HepG2 (cell line): ENCODE results near the gene GRIN3B. TPM values are rescaled to one million over a fixed set of nuclear protein-coding genes. Genes with fewer than 3 reads are reported as not detected.

Experiments
- CCAR2 ChIP-seq: fragments of 200-400 bp; formaldehyde crosslinking; optimal IDR thresholded peaks from 2 replicates; pipeline ENCODE3; 2018; ENCODE audit warnings: low read depth, mild to moderate bottlenecking, low read length, moderate library complexity
- HMG20A ChIP-seq: IDR thresholded peaks from 2 replicates; pipeline ENCODE4 v1.6.1; 2016; ENCODE audit warnings: borderline replicate concordance
- MTF2 ChIP-seq: sonication (generic); formaldehyde crosslinking; IDR thresholded peaks from 2 replicates; pipeline ENCODE4 v1.5.0; 2020; ENCODE audit warnings: missing genetic modification reagents, borderline replicate concordance
- MYC ChIP-seq: sonication (generic); formaldehyde crosslinking; IDR thresholded peaks from 2 replicates; pipeline ENCODE4 v1.9.0; 2021; ENCODE audit warnings: missing genetic modification reagents, borderline replicate concordance
- NCOR1 ChIP-seq: fragments of 200-600 bp; sonication (generic); IDR thresholded peaks from 2 replicates; pipeline ENCODE4 v1.7.0; 2017; ENCODE audit warnings: antibody characterized with exemption, low read length, borderline replicate concordance
- PAWR ChIP-seq: sonication (generic); formaldehyde crosslinking; IDR thresholded peaks from 2 replicates; pipeline ENCODE4 v1.4.0; 2020; ENCODE audit warnings: missing genetic modification reagents, mild to moderate bottlenecking, borderline replicate concordance
- RBFOX2 ChIP-seq: fragments of 200-400 bp; formaldehyde crosslinking; IDR thresholded peaks from 2 replicates; pipeline ENCODE4 v1.6.1; 2017; ENCODE audit warnings: low read depth, mild to moderate bottlenecking, low read length
- SIX1 ChIP-seq: sonication (generic); formaldehyde crosslinking; IDR thresholded peaks from 2 replicates; pipeline ENCODE4 v1.4.0; 2020; ENCODE audit warnings: missing genetic modification reagents, borderline replicate concordance
- SNAI1 ChIP-seq: sonication (generic); formaldehyde crosslinking; IDR thresholded peaks from 2 replicates; pipeline ENCODE4 v1.5.0; 2020; ENCODE audit warnings: mild to moderate bottlenecking, missing genetic modification reagents, borderline replicate concordance
- SRSF9 ChIP-seq: fragments of 200-400 bp; formaldehyde crosslinking; IDR thresholded peaks from 2 replicates; pipeline ENCODE4 v1.6.1; 2018; ENCODE audit warnings: borderline replicate concordance, mild to moderate bottlenecking, low read depth, low read length; ENCODE audit not compliant: insufficient read depth, poor library complexity, severe bottlenecking
- STAT5B ChIP-seq: sonication (generic); formaldehyde crosslinking; IDR thresholded peaks from 2 replicates; pipeline ENCODE4 v1.4.0; 2020; ENCODE audit warnings: missing genetic modification reagents
- ZBTB38 ChIP-seq: sonication (generic); formaldehyde crosslinking; IDR thresholded peaks from 2 replicates; pipeline ENCODE4 v1.5.1; 2020; ENCODE audit warnings: mild to moderate bottlenecking, missing genetic modification reagents
- ZFAT ChIP-seq: sonication (generic); formaldehyde crosslinking; conservative IDR thresholded peaks from 2 replicates; pipeline ENCODE4 v1.8.1; 2023; ENCODE audit warnings: missing genetic modification reagents, inconsistent platforms
- ZIK1 ChIP-seq: sonication (generic); formaldehyde crosslinking; IDR thresholded peaks from 2 replicates; pipeline ENCODE4 v1.5.0; 2020; ENCODE audit warnings: mild to moderate bottlenecking, low read depth, missing genetic modification reagents, borderline replicate concordance
- ZNF136 ChIP-seq: sonication (generic); formaldehyde crosslinking; IDR thresholded peaks from 2 replicates; pipeline ENCODE4 v1.8.1; 2022; ENCODE audit warnings: low read depth, mild to moderate bottlenecking, moderate library complexity, missing genetic modification reagents
- ZNF205 ChIP-seq: IDR thresholded peaks from 2 replicates; pipeline ENCODE4 v1.6.1; 2018; ENCODE audit warnings: missing biosample characterization, missing genetic modification reagents
- ZNF670 ChIP-seq: sonication (generic); formaldehyde crosslinking; IDR thresholded peaks from 2 replicates; pipeline ENCODE4 v1.8.0; 2022; ENCODE audit warnings: mild to moderate bottlenecking, missing genetic modification reagents, borderline replicate concordance
- ZNF781 ChIP-seq: sonication (generic); formaldehyde crosslinking; IDR thresholded peaks from 2 replicates; pipeline ENCODE4 v1.5.1; 2020; ENCODE audit warnings: borderline replicate concordance, mild to moderate bottlenecking, missing genetic modification reagents; ENCODE audit errors: not compliant biosample characterization
- polyA plus RNA-seq, 8 experiments: library from polyadenylated mRNA; depleted of rRNA in 3 of 8; stranded (reverse) in 7 of 8; unstranded in 1 of 8; fragments of >200 nt; fragmentation: Illumina TruSeq in 4 of 8; extraction: Trizol in 4 of 8; gene quantifications; 2 replicates each; pipeline versions ENCODE4 v1.2.1 to v1.2.3, GENCODE V29; 2011 to 2016; ENCODE audit warnings: low read depth in 4 of 8, missing spikeins in 1 of 8, mixed read lengths in 1 of 8; ENCODE audit not compliant: insufficient read depth in 1 of 8
- total RNA-seq, 5 experiments: library from RNA; depleted of rRNA; stranded (reverse); fragments of >200 nt; fragmentation: Illumina TruSeq; extraction: Trizol; gene quantifications; 2 replicates each; pipeline ENCODE4 v1.2.3, GENCODE V29; 2016; ENCODE audit warnings: low read depth in 1 of 5
- TF ChIP-seq, protein P1 (sequence below): sonication (generic); formaldehyde crosslinking; IDR thresholded peaks from 2 replicates; pipeline ENCODE4 v1.8.1; 2022; ENCODE audit warnings: mild to moderate bottlenecking, missing genetic modification reagents
- TF ChIP-seq, protein P2 (sequence below): sonication (generic); formaldehyde crosslinking; IDR thresholded peaks from 2 replicates; pipeline ENCODE4 v1.5.1; 2020; ENCODE audit warnings: mild to moderate bottlenecking, missing genetic modification reagents, borderline replicate concordance
- TF ChIP-seq, protein P3 (sequence below), 2 experiments: IDR thresholded peaks; 2 replicates each; pipeline ENCODE4 v1.6.1; 2011 to 2012; ENCODE audit warnings: low read length in 2 of 2, borderline replicate concordance in 1 of 2, low read depth in 1 of 2, mild to moderate bottlenecking in 1 of 2, moderate library complexity in 1 of 2

GRIN3B gene
- total and polyA plus RNA-seq, 2 of the 13 experiments (the other 11 are each of a cell fraction or from before 2014, with no cell fraction given) = 0.07 to 0.20 TPM

DNA sequence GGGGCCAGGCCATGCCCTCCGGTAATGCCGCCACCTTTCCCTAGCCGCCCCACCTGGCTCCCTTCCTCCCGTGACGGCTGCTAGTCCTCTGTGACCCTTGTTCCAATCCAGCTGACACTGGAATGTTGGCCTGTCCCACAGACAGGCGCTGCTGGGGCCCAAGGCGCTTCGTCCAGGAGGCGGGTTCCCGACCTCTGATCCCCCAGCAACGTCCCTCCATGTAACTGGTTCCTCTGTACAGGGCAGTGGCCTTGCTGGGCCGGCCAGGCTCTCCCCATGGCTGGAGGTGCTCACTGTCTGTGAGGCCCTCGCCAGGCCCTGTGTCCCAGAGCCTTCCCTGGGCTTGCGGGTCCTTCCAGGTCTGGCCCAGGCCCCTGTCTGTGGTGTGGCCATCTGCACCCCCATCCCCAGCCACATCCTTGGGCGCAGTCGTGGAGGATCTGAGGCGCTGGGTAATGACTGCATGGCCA is 6.8 kb upstream of the GRIN3B start (continued):
- TF ChIP-seq, protein P1, sequence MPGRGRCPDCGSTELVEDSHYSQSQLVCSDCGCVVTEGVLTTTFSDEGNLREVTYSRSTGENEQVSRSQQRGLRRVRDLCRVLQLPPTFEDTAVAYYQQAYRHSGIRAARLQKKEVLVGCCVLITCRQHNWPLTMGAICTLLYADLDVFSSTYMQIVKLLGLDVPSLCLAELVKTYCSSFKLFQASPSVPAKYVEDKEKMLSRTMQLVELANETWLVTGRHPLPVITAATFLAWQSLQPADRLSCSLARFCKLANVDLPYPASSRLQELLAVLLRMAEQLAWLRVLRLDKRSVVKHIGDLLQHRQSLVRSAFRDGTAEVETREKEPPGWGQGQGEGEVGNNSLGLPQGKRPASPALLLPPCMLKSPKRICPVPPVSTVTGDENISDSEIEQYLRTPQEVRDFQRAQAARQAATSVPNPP = peak; percentile 70; the same call in 1 of the 2 replicates
- TF ChIP-seq CCAR2 (no peak), STAT5B (no peak), NCOR1 (no peak), RBFOX2 (0 out of 2 replicates have a peak, but pooled peaks have one; percentile 51), SIX1 (CRISPR knock-in tag) (no peak), HMG20A (no peak), ZIK1 (no peak), ZFAT (CRISPR knock-in tag) (no peak), SNAI1 (CRISPR knock-in tag) (no peak), MYC (CRISPR knock-in tag) (peak; percentile 71; the same call in 1 of the 2 replicates), MTF2 (no peak), ZNF136 (CRISPR knock-in tag) (no peak), ZNF670 (CRISPR knock-in tag) (no peak), SRSF9 (no peak), PAWR (CRISPR knock-in tag) (no peak), ZNF205 (CRISPR knock-in tag) (peak; percentile 45; the same call in 1 of the 2 replicates), ZNF781 (CRISPR knock-in tag) (no peak), ZBTB38 (CRISPR knock-in tag) (peak; percentile 31; the same call in 1 of the 2 replicates)
- TF ChIP-seq, protein P2, sequence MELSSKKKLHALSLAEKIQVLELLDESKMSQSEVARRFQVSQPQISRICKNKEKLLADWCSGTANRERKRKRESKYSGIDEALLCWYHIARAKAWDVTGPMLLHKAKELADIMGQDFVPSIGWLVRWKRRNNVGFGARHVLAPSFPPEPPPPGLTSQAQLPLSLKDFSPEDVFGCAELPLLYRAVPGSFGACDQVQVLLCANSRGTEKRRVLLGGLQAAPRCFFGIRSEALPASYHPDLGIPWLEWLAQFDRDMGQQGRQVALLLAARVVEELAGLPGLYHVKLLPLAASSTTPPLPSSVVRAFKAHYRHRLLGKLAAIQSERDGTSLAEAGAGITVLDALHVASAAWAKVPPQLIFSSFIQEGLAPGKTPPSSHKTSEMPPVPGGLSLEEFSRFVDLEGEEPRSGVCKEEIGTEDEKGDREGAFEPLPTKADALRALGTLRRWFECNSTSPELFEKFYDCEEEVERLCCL (CRISPR knock-in tag) = no peak
- TF ChIP-seq, protein P3, sequence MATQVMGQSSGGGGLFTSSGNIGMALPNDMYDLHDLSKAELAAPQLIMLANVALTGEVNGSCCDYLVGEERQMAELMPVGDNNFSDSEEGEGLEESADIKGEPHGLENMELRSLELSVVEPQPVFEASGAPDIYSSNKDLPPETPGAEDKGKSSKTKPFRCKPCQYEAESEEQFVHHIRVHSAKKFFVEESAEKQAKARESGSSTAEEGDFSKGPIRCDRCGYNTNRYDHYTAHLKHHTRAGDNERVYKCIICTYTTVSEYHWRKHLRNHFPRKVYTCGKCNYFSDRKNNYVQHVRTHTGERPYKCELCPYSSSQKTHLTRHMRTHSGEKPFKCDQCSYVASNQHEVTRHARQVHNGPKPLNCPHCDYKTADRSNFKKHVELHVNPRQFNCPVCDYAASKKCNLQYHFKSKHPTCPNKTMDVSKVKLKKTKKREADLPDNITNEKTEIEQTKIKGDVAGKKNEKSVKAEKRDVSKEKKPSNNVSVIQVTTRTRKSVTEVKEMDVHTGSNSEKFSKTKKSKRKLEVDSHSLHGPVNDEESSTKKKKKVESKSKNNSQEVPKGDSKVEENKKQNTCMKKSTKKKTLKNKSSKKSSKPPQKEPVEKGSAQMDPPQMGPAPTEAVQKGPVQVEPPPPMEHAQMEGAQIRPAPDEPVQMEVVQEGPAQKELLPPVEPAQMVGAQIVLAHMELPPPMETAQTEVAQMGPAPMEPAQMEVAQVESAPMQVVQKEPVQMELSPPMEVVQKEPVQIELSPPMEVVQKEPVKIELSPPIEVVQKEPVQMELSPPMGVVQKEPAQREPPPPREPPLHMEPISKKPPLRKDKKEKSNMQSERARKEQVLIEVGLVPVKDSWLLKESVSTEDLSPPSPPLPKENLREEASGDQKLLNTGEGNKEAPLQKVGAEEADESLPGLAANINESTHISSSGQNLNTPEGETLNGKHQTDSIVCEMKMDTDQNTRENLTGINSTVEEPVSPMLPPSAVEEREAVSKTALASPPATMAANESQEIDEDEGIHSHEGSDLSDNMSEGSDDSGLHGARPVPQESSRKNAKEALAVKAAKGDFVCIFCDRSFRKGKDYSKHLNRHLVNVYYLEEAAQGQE (IDR thresholded peaks at IDR 0.05; ENCODE audit: borderline replicate concordance in 1 of 2, low read depth in 1 of 2, low read length in 2 of 2) = 0 out of 4 replicates have a peak, but pooled peaks of 1 of the 2 experiments have one; percentile 6
